IMR-90 (cell line): ENCODE measurements around the gene PON1. TPM values are rescaled to one million over a fixed set of nuclear protein-coding genes. Genes with fewer than 3 reads are reported as not detected.

ENCODE experiments used
- ATAC-seq: fragments of 200-7000 bp; cut with Tn5 transposase; 2 replicates; pipeline ENCODE4 v1.9.1; 2020; ENCODE audit warnings: low read depth, mild to moderate bottlenecking, moderate library complexity
- BruUV-seq: library from RNA; stranded (reverse); fragments of 400-500 nt; replicated peaks from 2 replicates; lab custom pipeline; 2021; lab: Mats Ljungman, UMichigan
- CTCF ChIA-PET: fragments of 300-600 bp; formaldehyde crosslinking; extraction: SDS; loops from one replicate; lab custom pipeline; 2021; ENCODE audit warnings: antibody characterized with exemption; lab: Yijun Ruan, JAX
- POLR2A ChIA-PET: fragments of 300-600 bp; sonication (Branson Sonifier 250); formaldehyde crosslinking; loops from one replicate; lab custom pipeline; 2022; ENCODE audit warnings: antibody characterized with exemption; ENCODE audit not compliant: unreplicated experiment; lab: Charles Lee
- DNase-seq: peaks from one replicate; pipeline ENCODE4 v3.0.0; 2013
- H2AFZ ChIP-seq: replicated peaks from 2 replicates; pipeline ENCODE3; 2013; ENCODE audit warnings: low read length, mild to moderate bottlenecking; ENCODE audit not compliant: poor library complexity
- H2AK5ac ChIP-seq: 2 replicates; pipeline ENCODE4 v1.6.1; 2013; ENCODE audit warnings: low read depth, low read length, inconsistent platforms
- H2AK9ac ChIP-seq: replicated peaks from 2 replicates; pipeline ENCODE3; 2013; ENCODE audit warnings: mild to moderate bottlenecking, low read depth, low read length, moderate library complexity; ENCODE audit not compliant: poor library complexity
- H2BK120ac ChIP-seq: 2 replicates; pipeline ENCODE4 v1.6.1; 2013; ENCODE audit warnings: low read depth, low read length, inconsistent platforms
- H2BK15ac ChIP-seq: 3 replicates; pipeline ENCODE4 v1.6.1; 2013; ENCODE audit warnings: low read depth, low read length, inconsistent platforms
- H2BK20ac ChIP-seq: 2 replicates; pipeline ENCODE4 v1.6.1; 2013; ENCODE audit warnings: low read depth, mild to moderate bottlenecking, inconsistent platforms, low read length, moderate library complexity
- H2BK5ac ChIP-seq: 2 replicates; pipeline ENCODE4 v1.6.1; 2013; ENCODE audit warnings: mild to moderate bottlenecking, low read depth, low read length, inconsistent platforms; ENCODE audit not compliant: poor library complexity, severe bottlenecking
- H3K14ac ChIP-seq: replicated peaks from 2 replicates; pipeline ENCODE4 v1.6.1; 2013; ENCODE audit warnings: low read depth, low read length, inconsistent platforms
- H3K18ac ChIP-seq: 2 replicates; pipeline ENCODE4 v1.6.1; 2013; ENCODE audit warnings: low read depth, low read length, control low read depth
- H3K23ac ChIP-seq: 2 replicates; pipeline ENCODE4 v1.6.1; 2013; ENCODE audit warnings: low read depth, low read length, inconsistent platforms
- H3K27ac ChIP-seq: 2 replicates; pipeline ENCODE4 v1.5.1; 2013; ENCODE audit warnings: mild to moderate bottlenecking, control low read depth, low read length; ENCODE audit not compliant: insufficient read depth
- H3K27me3 ChIP-seq: 2 replicates; pipeline ENCODE4 v1.6.1; 2013; ENCODE audit warnings: low read length; ENCODE audit not compliant: control insufficient read depth, insufficient read depth
- H3K36me3 ChIP-seq: 2 replicates; pipeline ENCODE4 v1.6.1; 2013; ENCODE audit warnings: low read length, mixed read lengths; ENCODE audit not compliant: control insufficient read depth, insufficient read depth
- H3K4ac ChIP-seq: 2 replicates; pipeline ENCODE4 v1.6.1; 2013; ENCODE audit warnings: low read depth, low read length, inconsistent platforms
- H3K4me1 ChIP-seq: 2 replicates; pipeline ENCODE4 v1.6.1; 2013; ENCODE audit warnings: low read length, mixed read lengths; ENCODE audit not compliant: control insufficient read depth, insufficient read depth
- H3K4me2 ChIP-seq: 2 replicates; pipeline ENCODE4 v1.6.1; 2013; ENCODE audit warnings: low read depth, mild to moderate bottlenecking, control low read depth, low read length, moderate library complexity
- H3K4me3 ChIP-seq: 2 replicates; pipeline ENCODE4 v1.5.1; 2013; ENCODE audit warnings: low read depth, mild to moderate bottlenecking, control low read depth, low read length, moderate library complexity; ENCODE audit not compliant: insufficient read depth
- H3K56ac ChIP-seq: 2 replicates; pipeline ENCODE4 v1.6.1; 2013; ENCODE audit warnings: low read length, inconsistent platforms; ENCODE audit not compliant: insufficient read depth; ENCODE audit errors: extremely low read depth
- H3K79me1 ChIP-seq, 2 experiments: 2 replicates each; pipeline ENCODE4 v1.6.1; 2013; ENCODE audit warnings: low read length in 2 of 2, inconsistent platforms in 1 of 2, low read depth in 1 of 2
- H3K9ac ChIP-seq: 2 replicates; pipeline ENCODE4 v1.6.1; 2013; ENCODE audit warnings: low read depth, low read length, control low read depth
- H3K9me1 ChIP-seq: 2 replicates; pipeline ENCODE4 v1.6.1; 2013; ENCODE audit warnings: low read length, inconsistent platforms; ENCODE audit not compliant: insufficient read depth
- H3K9me3 ChIP-seq: 2 replicates; pipeline ENCODE4 v1.6.1; 2013; ENCODE audit warnings: low read length; ENCODE audit not compliant: control insufficient read depth, insufficient read depth
- H4K20me1 ChIP-seq: 2 replicates; pipeline ENCODE4 v1.6.1; 2013; ENCODE audit warnings: low read length, inconsistent platforms; ENCODE audit not compliant: insufficient read depth
- H4K5ac ChIP-seq: 2 replicates; pipeline ENCODE4 v1.6.1; 2013; ENCODE audit warnings: mild to moderate bottlenecking, low read depth, low read length, control low read depth
- H4K8ac ChIP-seq, 2 experiments: 2 replicates each; pipeline ENCODE4 v1.6.1; 2013; ENCODE audit warnings: low read depth in 2 of 2, low read length in 2 of 2, control low read depth in 1 of 2, inconsistent platforms in 1 of 2
- H4K91ac ChIP-seq: 2 replicates; pipeline ENCODE4 v1.6.1; 2013; ENCODE audit warnings: low read depth, low read length, inconsistent platforms; ENCODE audit not compliant: insufficient read depth
- BHLHE40 ChIP-seq: fragments of 150-350 bp; IDR thresholded peaks from 2 replicates; pipeline ENCODE4 v1.6.1; 2016; ENCODE audit warnings: mild to moderate bottlenecking, low read depth, low read length
- CEBPB ChIP-seq: IDR thresholded peaks from 2 replicates; pipeline ENCODE4 v1.6.1; 2012; ENCODE audit warnings: low read depth, low read length, improper control_type of control experiment
- CHD1 ChIP-seq: IDR thresholded peaks from 2 replicates; pipeline ENCODE4 v1.6.1; 2012; ENCODE audit warnings: low read depth, low read length, improper control_type of control experiment
- ELK1 ChIP-seq: fragments of 150-350 bp; IDR thresholded peaks from 2 replicates; pipeline ENCODE4 v1.6.1; 2016; ENCODE audit warnings: low read depth, mild to moderate bottlenecking, low read length, moderate library complexity, borderline replicate concordance
- FOS ChIP-seq: fragments of 150-350 bp; IDR thresholded peaks from 2 replicates; pipeline ENCODE4 v1.6.1; 2016; ENCODE audit warnings: low read depth, low read length
- MAFK ChIP-seq: IDR thresholded peaks from 2 replicates; pipeline ENCODE4 v1.6.1; 2012; ENCODE audit warnings: low read depth, low read length, improper control_type of control experiment
- MAZ ChIP-seq: IDR thresholded peaks from 2 replicates; pipeline ENCODE4 v1.6.1; 2012; ENCODE audit warnings: low read depth, mild to moderate bottlenecking, low read length, improper control_type of control experiment, moderate library complexity, borderline replicate concordance
- MXI1 ChIP-seq: IDR thresholded peaks from 2 replicates; pipeline ENCODE4 v1.6.1; 2012; ENCODE audit warnings: low read depth, mild to moderate bottlenecking, low read length, moderate library complexity, borderline replicate concordance
- NFE2L2 ChIP-seq: fragments of 150-350 bp; IDR thresholded peaks from 2 replicates; pipeline ENCODE4 v1.6.1; 2016; ENCODE audit warnings: low read depth, mild to moderate bottlenecking, low read length
- POLR2A ChIP-seq: IDR thresholded peaks from 2 replicates; pipeline ENCODE4 v1.6.1; 2012; ENCODE audit warnings: mild to moderate bottlenecking, low read depth, low read length
- RAD21 ChIP-seq: IDR thresholded peaks from 2 replicates; pipeline ENCODE4 v1.6.1; 2012; ENCODE audit warnings: low read length, improper control_type of control experiment
- RCOR1 ChIP-seq: IDR thresholded peaks from 2 replicates; pipeline ENCODE4 v1.6.1; 2012; ENCODE audit warnings: mild to moderate bottlenecking, low read length, improper control_type of control experiment; ENCODE audit not compliant: insufficient replicate concordance
- RFX5 ChIP-seq: IDR thresholded peaks from 2 replicates; pipeline ENCODE4 v1.8.0; 2012; ENCODE audit warnings: low read depth, mild to moderate bottlenecking, low read length, moderate library complexity
- SMC3 ChIP-seq: fragments of 150-350 bp; IDR thresholded peaks from 2 replicates; pipeline ENCODE4 v1.6.1; 2016; ENCODE audit warnings: low read depth, mild to moderate bottlenecking, antibody characterized with exemption, low read length, moderate library complexity
- WGBS, 2 experiments: methylation state at CpG; one replicate each; pipeline versions ENCODE4 v1.1.5 to v1.1.7; 2013; ENCODE audit warnings: missing lambda C conversion rate in 2 of 2; ENCODE audit not compliant: insufficient read length in 1 of 2; ENCODE audit errors: extremely low coverage in 2 of 2; 5-methylcytosine and 5-hydroxymethylcytosine counted together
- dilution Hi-C: fragments of 300-500 bp; cut with HindIII; formaldehyde crosslinking; loops from one replicate; pipeline ENCODE4 v1.14.3; 2018; ENCODE audit warnings: low sequenced_read_pairs; ENCODE audit not compliant: unreplicated experiment
- in situ Hi-C: fragments of 300-500 bp; cut with MboI; formaldehyde crosslinking; loops from 3 replicates; pipeline ENCODE4 v1.14.3; 2019; ENCODE audit warnings: low sequenced_read_pairs, inconsistent platforms, mixed read lengths
- intact Hi-C: fragments of 100-400 bp; cut with micrococcal nuclease; formaldehyde crosslinking; loops from 2 replicates; pipeline ENCODE4 v1.10.0; 2022
- polyA plus RNA-seq, 3 experiments: library from polyadenylated mRNA; depleted of rRNA; stranded (reverse); fragments of >200 nt; gene quantifications; 2 replicates each; pipeline ENCODE4 v1.2.3, GENCODE V29; 2012; ENCODE audit warnings: low replicate concordance in 1 of 3
- total RNA-seq: library from RNA; depleted of rRNA; stranded (reverse); fragments of >200 nt; gene quantifications from 2 replicates; pipeline ENCODE4 v1.2.3, GENCODE V29; 2012
- TF ChIP-seq, protein P1 (sequence below): fragments of 150-350 bp; IDR thresholded peaks from 2 replicates; pipeline ENCODE4 v1.6.1; 2017; ENCODE audit warnings: mild to moderate bottlenecking, antibody characterized with exemption, low read length, low read depth
- TF ChIP-seq, protein P2 (sequence below): conservative IDR thresholded peaks from 2 replicates; pipeline ENCODE4 v1.5.1; 2012; ENCODE audit warnings: mild to moderate bottlenecking, low read depth, low read length, improper control_type of control experiment

The PON1 gene
- total and polyA plus RNA-seq, 2 of the 4 experiments (the other 2 are of a cell fraction): not detected

- in situ Hi-C loops (no loop called here), dilution Hi-C loops (no loop called here), intact Hi-C loops (no loop called here)
- H3K36me3 ChIP-seq: no peaks in the 10 kb centered on the region
- no peaks in the 10 kb centered on the region for H4K20me1 ChIP-seq
- no peak overlapping the region for H2BK20ac ChIP-seq
- no peak overlapping the region; the same call in 1 of the 2 replicates for H3K4me3 ChIP-seq
- no peak overlapping the region for H4K5ac ChIP-seq
- H3K9me1 ChIP-seq: no peaks in the 10 kb centered on the region
- H3K27ac ChIP-seq: no peak overlapping the region
- no CpG with 5 or more reads among the region's 1 CpG for WGBS, 2 experiments
- DNase-seq (no peak), ATAC-seq (no peak)
- H3K79me1 ChIP-seq: no peaks in the 10 kb centered on the region
- no peak overlapping the region for H3K23ac ChIP-seq
- H2BK15ac ChIP-seq: no peak overlapping the region
- no peaks in the 10 kb centered on the region for H3K27me3 ChIP-seq
- no peak overlapping the region for H2AFZ ChIP-seq
- H3K4me1 ChIP-seq: no peaks in the 10 kb centered on the region
- no peak overlapping the region for H3K9ac ChIP-seq
- ChIA-PET CTCF (no interaction called here), POLR2A (no interaction called here)
- H3K9me3 ChIP-seq: no peaks in the 10 kb centered on the region
- H2AK5ac ChIP-seq: no peak overlapping the region
- no peak overlapping the region for H3K18ac ChIP-seq
- no peak overlapping the region for H2BK120ac ChIP-seq
- TF ChIP-seq SMC3 (no peak), CHD1 (no peak), NFE2L2 (no peak), RCOR1 (no peak), BHLHE40 (no peak), RAD21 (no peak), MXI1 (no peak), MAZ (no peak), POLR2A (no peak), FOS (no peak), CEBPB (no peak), MAFK (no peak), ELK1 (no peak), RFX5 (no peak)
- TF ChIP-seq, protein P1, sequence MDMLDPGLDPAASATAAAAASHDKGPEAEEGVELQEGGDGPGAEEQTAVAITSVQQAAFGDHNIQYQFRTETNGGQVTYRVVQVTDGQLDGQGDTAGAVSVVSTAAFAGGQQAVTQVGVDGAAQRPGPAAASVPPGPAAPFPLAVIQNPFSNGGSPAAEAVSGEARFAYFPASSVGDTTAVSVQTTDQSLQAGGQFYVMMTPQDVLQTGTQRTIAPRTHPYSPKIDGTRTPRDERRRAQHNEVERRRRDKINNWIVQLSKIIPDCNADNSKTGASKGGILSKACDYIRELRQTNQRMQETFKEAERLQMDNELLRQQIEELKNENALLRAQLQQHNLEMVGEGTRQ: no peak
- TF ChIP-seq, protein P2, sequence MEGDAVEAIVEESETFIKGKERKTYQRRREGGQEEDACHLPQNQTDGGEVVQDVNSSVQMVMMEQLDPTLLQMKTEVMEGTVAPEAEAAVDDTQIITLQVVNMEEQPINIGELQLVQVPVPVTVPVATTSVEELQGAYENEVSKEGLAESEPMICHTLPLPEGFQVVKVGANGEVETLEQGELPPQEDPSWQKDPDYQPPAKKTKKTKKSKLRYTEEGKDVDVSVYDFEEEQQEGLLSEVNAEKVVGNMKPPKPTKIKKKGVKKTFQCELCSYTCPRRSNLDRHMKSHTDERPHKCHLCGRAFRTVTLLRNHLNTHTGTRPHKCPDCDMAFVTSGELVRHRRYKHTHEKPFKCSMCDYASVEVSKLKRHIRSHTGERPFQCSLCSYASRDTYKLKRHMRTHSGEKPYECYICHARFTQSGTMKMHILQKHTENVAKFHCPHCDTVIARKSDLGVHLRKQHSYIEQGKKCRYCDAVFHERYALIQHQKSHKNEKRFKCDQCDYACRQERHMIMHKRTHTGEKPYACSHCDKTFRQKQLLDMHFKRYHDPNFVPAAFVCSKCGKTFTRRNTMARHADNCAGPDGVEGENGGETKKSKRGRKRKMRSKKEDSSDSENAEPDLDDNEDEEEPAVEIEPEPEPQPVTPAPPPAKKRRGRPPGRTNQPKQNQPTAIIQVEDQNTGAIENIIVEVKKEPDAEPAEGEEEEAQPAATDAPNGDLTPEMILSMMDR: no peak
- no peak overlapping the region for H3K56ac ChIP-seq
- no peak overlapping the region for H4K8ac ChIP-seq
- no peak overlapping the region for H3K4ac ChIP-seq
- no peak overlapping the region for H4K91ac ChIP-seq
- H2AK9ac ChIP-seq: no peak overlapping the region
- peak overlapping the region; percentile 84; the same call in 1 of the 2 replicates for H3K4me2 ChIP-seq
- no TSS peak for BruUV-seq
- no peak overlapping the region for H2BK5ac ChIP-seq
- no peak overlapping the region for H3K14ac ChIP-seq
Observed at GRCh38 chr7:95330961-95331337, 6.6 kb upstream of the PON1 start.
